Sigmoid colon (tissue), 3 donors: ENCODE measurements around the gene MED8.

Experiments used
- POLR2A ChIP-seq, 2 donors: fragments of 450-650 bp; IDR thresholded peaks; one replicate each; pipeline ENCODE4 v1.6.1; 2016; ENCODE audit warnings: antibody characterized with exemption in 2 of 2, mild to moderate bottlenecking in 2 of 2, moderate library complexity in 2 of 2
- TF ChIP-seq, protein P1 (sequence below), 4 experiments: fragments of 450-650 bp in 3 of 4; fragments of 200-600 bp in 1 of 4; IDR thresholded peaks; one replicate each; pipeline ENCODE4 v1.5.1; 2016 to 2019; ENCODE audit warnings: antibody characterized with exemption in 4 of 4, mild to moderate bottlenecking in 3 of 4, moderate library complexity in 2 of 4

DNA sequence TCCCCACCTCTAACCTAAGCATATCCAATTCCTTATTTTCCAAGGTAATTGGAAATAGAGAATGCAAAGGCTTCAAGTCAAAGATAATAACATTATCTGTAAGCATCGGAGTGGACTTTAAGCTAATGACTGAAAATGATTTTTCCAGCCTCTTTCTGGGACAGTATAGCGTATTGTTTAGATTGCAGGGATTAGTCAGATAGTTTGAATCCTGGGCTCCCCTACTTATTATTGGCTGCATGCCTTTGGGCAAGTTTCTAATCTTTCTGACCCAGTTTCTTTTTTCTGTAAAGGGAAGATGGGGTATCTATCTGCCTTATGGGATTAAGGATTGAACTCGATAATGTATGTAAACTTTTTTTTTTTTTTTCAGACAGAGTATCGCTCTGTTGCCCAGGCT lies 32.3 kb downstream of the MED8 start:
- TF ChIP-seq, protein P1, sequence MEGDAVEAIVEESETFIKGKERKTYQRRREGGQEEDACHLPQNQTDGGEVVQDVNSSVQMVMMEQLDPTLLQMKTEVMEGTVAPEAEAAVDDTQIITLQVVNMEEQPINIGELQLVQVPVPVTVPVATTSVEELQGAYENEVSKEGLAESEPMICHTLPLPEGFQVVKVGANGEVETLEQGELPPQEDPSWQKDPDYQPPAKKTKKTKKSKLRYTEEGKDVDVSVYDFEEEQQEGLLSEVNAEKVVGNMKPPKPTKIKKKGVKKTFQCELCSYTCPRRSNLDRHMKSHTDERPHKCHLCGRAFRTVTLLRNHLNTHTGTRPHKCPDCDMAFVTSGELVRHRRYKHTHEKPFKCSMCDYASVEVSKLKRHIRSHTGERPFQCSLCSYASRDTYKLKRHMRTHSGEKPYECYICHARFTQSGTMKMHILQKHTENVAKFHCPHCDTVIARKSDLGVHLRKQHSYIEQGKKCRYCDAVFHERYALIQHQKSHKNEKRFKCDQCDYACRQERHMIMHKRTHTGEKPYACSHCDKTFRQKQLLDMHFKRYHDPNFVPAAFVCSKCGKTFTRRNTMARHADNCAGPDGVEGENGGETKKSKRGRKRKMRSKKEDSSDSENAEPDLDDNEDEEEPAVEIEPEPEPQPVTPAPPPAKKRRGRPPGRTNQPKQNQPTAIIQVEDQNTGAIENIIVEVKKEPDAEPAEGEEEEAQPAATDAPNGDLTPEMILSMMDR (IDR thresholded peaks at IDR 0.05), result no peak
- no peak for TF ChIP-seq POLR2A (IDR thresholded peaks at IDR 0.05)
